K562 (cell line): ENCODE data around the gene BROX. TPM values are rescaled to one million over a fixed set of nuclear protein-coding genes. Genes with fewer than 3 reads are reported as not detected.

ENCODE experiments used
- ATAC-seq: fragments of 200-7000 bp; cut with Tn5 transposase; 3 replicates; pipeline ENCODE4 v1.9.1; 2020; ENCODE audit warnings: moderate library complexity
- BruUV-seq: library from RNA; stranded (reverse); fragments of 400-500 nt; replicated peaks from 2 replicates; lab custom pipeline; 2021; lab: Mats Ljungman, UMichigan
- CTCF ChIA-PET: fragments of 300-600 bp; formaldehyde crosslinking; extraction: SDS; loops from one replicate; lab custom pipeline; 2021; ENCODE audit warnings: low intra/inter-chr PET ratio; lab: Yijun Ruan, JAX
- POLR2A ChIA-PET: fragments of 300-600, 350-650 bp; sonication (Branson Sonifier 250); formaldehyde crosslinking; extraction: SDS; loops from one replicate; lab custom pipeline; 2021; ENCODE audit warnings: antibody characterized with exemption, inconsistent platforms; lab: Yijun Ruan, JAX
- DNase-seq, 4 experiments: peaks; one replicate each; pipeline versions ENCODE4 v3.0.0 to v3.0.0-alpha.2; 2011 to 2018; ENCODE audit warnings: low spot score in 3 of 4, mixed read lengths in 3 of 4; ENCODE audit errors: extremely low read depth in 1 of 4
- FAIRE-seq: peaks from 2 replicates; lab custom pipeline; 2011; peaks lifted over from hg19 to GRCh38; lab: Jason Lieb, UNC
- H2AFZ ChIP-seq: 2 replicates; pipeline ENCODE4 v1.6.0; 2011; ENCODE audit warnings: low read depth, low read length, control low read depth, inconsistent platforms
- H3K27ac ChIP-seq: fragments of 200-600 bp; 3 replicates; pipeline ENCODE4 v1.8.0; 2011; ENCODE audit warnings: low read depth, mild to moderate bottlenecking, control low read depth, inconsistent platforms, low read length, moderate library complexity, mixed read lengths; ENCODE audit errors: extremely low read depth
- H3K27me3 ChIP-seq, 2 experiments: fragments of 300-600 bp in 1 of 2; 2 replicates in 1 of 2; 3 replicates in 1 of 2; pipeline versions ENCODE4 v1.6.0 to v1.8.0; 2011; ENCODE audit warnings: inconsistent platforms in 2 of 2, low read length in 2 of 2, mild to moderate bottlenecking in 1 of 2, mixed read lengths in 1 of 2, moderate library complexity in 1 of 2; ENCODE audit not compliant: control insufficient read depth in 2 of 2, insufficient read depth in 2 of 2
- H3K36me3 ChIP-seq: fragments of 300-600 bp; 3 replicates; pipeline ENCODE4 v1.8.0; 2011; ENCODE audit warnings: mild to moderate bottlenecking, low read length, inconsistent platforms; ENCODE audit not compliant: control insufficient read depth, insufficient read depth
- H3K4me1 ChIP-seq, 2 experiments: fragments of 200-600 bp in 1 of 2; replicated peaks in 1 of 2; 2 replicates in 1 of 2; 3 replicates in 1 of 2; pipeline versions ENCODE4 v1.5.1 to v1.8.0; 2011; ENCODE audit warnings: inconsistent platforms in 2 of 2, low read length in 2 of 2, mild to moderate bottlenecking in 1 of 2, mixed read lengths in 1 of 2, moderate library complexity in 1 of 2; ENCODE audit not compliant: control insufficient read depth in 2 of 2, insufficient read depth in 2 of 2
- H3K4me2 ChIP-seq: 2 replicates; pipeline ENCODE4 v1.6.1; 2011; ENCODE audit warnings: low read length, control low read depth, inconsistent platforms, mixed read lengths; ENCODE audit not compliant: insufficient read depth
- H3K4me3 ChIP-seq: fragments of 200-600 bp; sonication (generic), shearing (Covaris generic); 2 replicates; pipeline ENCODE4 v1.5.1; 2016; ENCODE audit warnings: control low read depth, inconsistent platforms
- H3K79me2 ChIP-seq: fragments of 200-600 bp; 3 replicates; pipeline ENCODE4 v1.8.0; 2011; ENCODE audit warnings: low read length, inconsistent platforms; ENCODE audit not compliant: control insufficient read depth, insufficient read depth
- H3K9ac ChIP-seq, 2 experiments: 2 replicates each; pipeline versions ENCODE4 v1.6.0 to v1.6.1; 2011; ENCODE audit warnings: low read depth in 2 of 2, low read length in 2 of 2, control low read depth in 1 of 2, inconsistent platforms in 1 of 2, mild to moderate bottlenecking in 1 of 2, mixed read lengths in 1 of 2; ENCODE audit not compliant: insufficient read depth in 1 of 2
- H3K9me1 ChIP-seq: one replicate; pipeline ENCODE4 v1.6.0; 2011; ENCODE audit warnings: inconsistent platforms, mild to moderate bottlenecking, low read length, moderate library complexity; ENCODE audit not compliant: control insufficient read depth, insufficient read depth
- H3K9me3 ChIP-seq: replicated peaks from 2 replicates; pipeline ENCODE4 v1.5.1; 2011; ENCODE audit warnings: low read depth, low read length, inconsistent platforms; ENCODE audit not compliant: control insufficient read depth, insufficient read depth
- H4K20me1 ChIP-seq: replicated peaks from 2 replicates; pipeline ENCODE4 v1.6.1; 2011; ENCODE audit warnings: low read length, inconsistent platforms, mixed read lengths; ENCODE audit not compliant: control insufficient read depth, insufficient read depth
- ARNT ChIP-seq, 2 experiments: fragments of 450-650 bp; IDR thresholded peaks; 2 replicates each; pipeline ENCODE4 v1.6.1; 2016; ENCODE audit warnings: mild to moderate bottlenecking in 1 of 2
- CCAR2 ChIP-seq: fragments of 200-400 bp; formaldehyde crosslinking; IDR thresholded peaks from 2 replicates; pipeline ENCODE4 v1.6.1; 2017; ENCODE audit warnings: mild to moderate bottlenecking, low read depth, low read length
- ELF2 ChIP-seq: fragments of 250-450 bp; sonication (Bioruptor Pico); IDR thresholded peaks from 2 replicates; pipeline ENCODE4 v1.5.0; 2021; ENCODE audit warnings: mild to moderate bottlenecking
- FOS ChIP-seq: IDR thresholded peaks from 3 replicates; pipeline ENCODE4 v1.6.1; 2011; ENCODE audit not compliant: insufficient read length; ENCODE audit errors: extremely low read depth
- FOXA3 ChIP-seq, 2 experiments: fragments of 450-650 bp in 1 of 2; sonication (generic) in 1 of 2; formaldehyde crosslinking; IDR thresholded peaks in 1 of 2; conservative IDR thresholded peaks in 1 of 2; 2 replicates each; pipeline versions ENCODE4 v1.4.0 to v1.8.0; 2020 to 2022; ENCODE audit warnings: mild to moderate bottlenecking in 2 of 2, missing genetic modification reagents in 1 of 2
- RBM14 ChIP-seq: fragments of 200-400 bp; formaldehyde crosslinking; IDR thresholded peaks from 2 replicates; pipeline ENCODE4 v1.6.1; 2018; ENCODE audit warnings: low read depth, mild to moderate bottlenecking, low read length, moderate library complexity, borderline replicate concordance; ENCODE audit not compliant: insufficient read depth
- ZNF12 ChIP-seq: sonication (generic); formaldehyde crosslinking; IDR thresholded peaks from 2 replicates; pipeline ENCODE4 v1.4.0; 2020; ENCODE audit warnings: mild to moderate bottlenecking, missing genetic modification reagents
- ZNF165 ChIP-seq: fragments of 250-450 bp; sonication (Bioruptor Pico); IDR thresholded peaks from 2 replicates; pipeline ENCODE4 v1.4.0; 2020; ENCODE audit warnings: borderline replicate concordance
- ZNF589 ChIP-seq: fragments of 200-800 bp; sonication (Bioruptor generic); IDR thresholded peaks from 2 replicates; pipeline ENCODE4 v1.6.1; 2016; ENCODE audit warnings: low read depth, missing genetic modification characterization, missing compliant biosample characterization
- WGBS: fragments of 100-300 bp; shearing (Covaris generic); methylation state at CpG from one replicate; pipeline ENCODE4 v1.1.6; 2016; ENCODE audit warnings: low coverage, mixed read lengths; ENCODE audit not compliant: insufficient coverage; ENCODE audit errors: missing lambda C conversion rate; 5-methylcytosine and 5-hydroxymethylcytosine counted together
- in situ Hi-C: fragments of 300-500 bp; cut with MboI; formaldehyde crosslinking; loops from 4 replicates; pipeline ENCODE4 v1.15.0; 2018; ENCODE audit warnings: inconsistent platforms, mixed read lengths
- intact Hi-C: fragments of 100-400 bp; cut with micrococcal nuclease; formaldehyde crosslinking; loops from 2 replicates; pipeline ENCODE4 v1.14.2; 2022
- polyA plus RNA-seq, 8 experiments: library from polyadenylated mRNA; depleted of rRNA in 4 of 8; stranded (reverse) in 5 of 8; unstranded in 3 of 8; fragments of >200 nt; fragmentation: Nextera tagmentation in 2 of 8; fragmentation: Illumina TruSeq in 1 of 8; extraction: Ambion mirVana in 2 of 8; extraction: Trizol in 1 of 8; gene quantifications; 2 replicates each; pipeline versions ENCODE4 v1.2.1 to v1.2.3, GENCODE V29; 2011 to 2014; ENCODE audit warnings: inconsistent platforms in 1 of 8, missing spikeins in 1 of 8
- total RNA-seq, 7 experiments: library from RNA; depleted of rRNA in 6 of 7; stranded (reverse); fragments of >200 nt in 6 of 7; fragmentation: Illumina TruSeq in 2 of 7; extraction: Trizol in 2 of 7; gene quantifications; 2 replicates each; pipeline versions ENCODE4 v1.2.1 to v1.2.3, GENCODE V29; 2011 to 2021; ENCODE audit warnings: low replicate concordance in 1 of 7
- TF ChIP-seq, protein P1 (sequence below): fragments of 200-800 bp; sonication (Bioruptor generic); IDR thresholded peaks from 2 replicates; pipeline ENCODE4 v1.6.1; 2017; ENCODE audit warnings: missing genetic modification characterization, missing compliant biosample characterization

The BROX gene
- total and polyA plus RNA-seq, 9 of the 15 experiments (the other 6 are each of a cell fraction or from before 2014, with no cell fraction given) = 9.4 to 153 (median 45.1) TPM

- no TSS peak for BruUV-seq
- CTCF ChIA-PET = interaction anchor here (0.6 to 2.5 kb wide), 2 partner anchors 86 to 342 kb away, joined by 3 to 14 read pairs; no protein-coding TSS in a partner anchor
- no peaks in the 10 kb centered on the region for H3K9me1 ChIP-seq
- TF ChIP-seq ELF2 (CRISPR knock-in tag) (no peak), ARNT (IDR thresholded peaks at IDR 0.05) (no peak), ZNF589 (CRISPR knock-in tag) (no peak), FOS (no peak), ZNF165 (CRISPR knock-in tag) (no peak), RBM14 (no peak), FOXA3 (CRISPR knock-in tag; conservative IDR thresholded peaks at IDR 0.05 in 1 of 2, IDR thresholded peaks at IDR 0.05 in 1 of 2) (no peak), CCAR2 (no peak), ZNF12 (CRISPR knock-in tag) (no peak)
- TF ChIP-seq, protein P1, sequence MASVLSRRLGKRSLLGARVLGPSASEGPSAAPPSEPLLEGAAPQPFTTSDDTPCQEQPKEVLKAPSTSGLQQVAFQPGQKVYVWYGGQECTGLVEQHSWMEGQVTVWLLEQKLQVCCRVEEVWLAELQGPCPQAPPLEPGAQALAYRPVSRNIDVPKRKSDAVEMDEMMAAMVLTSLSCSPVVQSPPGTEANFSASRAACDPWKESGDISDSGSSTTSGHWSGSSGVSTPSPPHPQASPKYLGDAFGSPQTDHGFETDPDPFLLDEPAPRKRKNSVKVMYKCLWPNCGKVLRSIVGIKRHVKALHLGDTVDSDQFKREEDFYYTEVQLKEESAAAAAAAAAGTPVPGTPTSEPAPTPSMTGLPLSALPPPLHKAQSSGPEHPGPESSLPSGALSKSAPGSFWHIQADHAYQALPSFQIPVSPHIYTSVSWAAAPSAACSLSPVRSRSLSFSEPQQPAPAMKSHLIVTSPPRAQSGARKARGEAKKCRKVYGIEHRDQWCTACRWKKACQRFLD = no peak
These were observed 27.1 kb downstream of the BROX start for GRCh38 chr1:222739465-222739864.

More at GRCh38 chr1:222739465-222739864, 27.1 kb downstream of the BROX start:
- DNase-seq (no peak), FAIRE-seq (no peak), ATAC-seq (no peak)
- Histone ChIP-seq H3K4me1 (no peaks in the 10 kb centered on the region), H3K9ac (no peak overlapping the region), H3K79me2 (no peaks in the 10 kb centered on the region), H3K4me2 (no peak overlapping the region), H3K36me3 (peaks cover 4% of the 10 kb centered on the region; the same call in 1 of the 3 replicates), H3K4me3 (no peak overlapping the region), H3K9me3 (no peaks in the 10 kb centered on the region), H2AFZ (no peak overlapping the region), H3K27ac (no peak overlapping the region), H3K27me3 (peaks cover 0 to 14% of the 10 kb centered on the region in 2 experiments; a peak in 2 of 5 replicates), H4K20me1 (no peaks in the 10 kb centered on the region)
- intact Hi-C loops (no loop called here), in situ Hi-C loops (no loop called here)
- POLR2A ChIA-PET = interaction anchor here (1.0 kb wide), 1 partner anchor 15 kb away, joined by 3 read pairs; no protein-coding TSS in a partner anchor
- WGBS = 20% methylated on average over 2 of the region's 2 CpGs
